GM19395 (cell line): Measurements from ENCODE around the gene IGIP.
"Not testable (repeated sequence)": the region's sequence is repeated elsewhere in the genome, so short reads cannot be mapped to it uniquely, and the experiment has no call there.

Source experiments
- ATAC-seq: cut with Tn5 transposase; IDR thresholded peaks from one replicate; pipeline ENCODE4 v1.9.1; 2021; ENCODE audit warnings: mild to moderate bottlenecking, moderate library complexity; ENCODE audit not compliant: unreplicated experiment

The IGIP gene

GRCh38 chr5:140140435-140140834, 14.7 kb downstream of the IGIP start:
- ATAC-seq: no peak

GRCh38 chr5:140141241-140141640, 15.5 kb downstream of the IGIP start:
- ATAC-seq: no peak

- no peak for ATAC-seq
These were observed 16.5 kb downstream of the IGIP start for GRCh38 chr5:140142246-140142645.

GRCh38 chr5:140142856-140143255, 17.1 kb downstream of the IGIP start:
- ATAC-seq: no peak

- no peak for ATAC-seq
These were observed 18.0 kb downstream of the IGIP start for GRCh38 chr5:140143521-140144258.

- no peak for ATAC-seq
These were observed 19.5 kb downstream of the IGIP start for GRCh38 chr5:140145256-140145655.

GRCh38 chr5:140145818-140146522, 20.2 kb downstream of the IGIP start:
- ATAC-seq: peak; percentile 72

- no peak for ATAC-seq
These were observed 20.7 kb downstream of the IGIP start for GRCh38 chr5:140146523-140146842.

- no peak for ATAC-seq
These were observed 21.7 kb downstream of the IGIP start for GRCh38 chr5:140147460-140147859.

GRCh38 chr5:140148508-140148907, 22.8 kb downstream of the IGIP start:
- ATAC-seq: no peak

- ATAC-seq: no peak
These were observed 24.5 kb downstream of the IGIP start for GRCh38 chr5:140150201-140150600.

GRCh38 chr5:140151144-140152021, 25.6 kb downstream of the IGIP start:
- no peak for ATAC-seq

- ATAC-seq: no peak
These were observed 26.6 kb downstream of the IGIP start for GRCh38 chr5:140152022-140152999.

GRCh38 chr5:140153255-140153654, 27.5 kb downstream of the IGIP start:
- no peak for ATAC-seq

- no peak for ATAC-seq
These were observed 28.2 kb downstream of the IGIP start for GRCh38 chr5:140153905-140154304.

GRCh38 chr5:140154710-140155381, 29.1 kb downstream of the IGIP start:
- ATAC-seq: not testable (repeated sequence)

- ATAC-seq: peak; percentile 97
These were observed 31.5 kb downstream of the IGIP start for GRCh38 chr5:140157032-140157781.

GRCh38 chr5:140159014-140159927, 33.5 kb downstream of the IGIP start:
- no peak for ATAC-seq
